Left ventricle myocardium inferior (tissue), 1 donor: ENCODE data around the gene SNAPC2. TPM values are rescaled to one million over a fixed set of nuclear protein-coding genes. Genes with fewer than 3 reads are reported as not detected.
A peak's percentile ranks its signal among the peaks of the same experiment; 100 is the strongest.

ENCODE experiments used
- DNase-seq: peaks from one replicate; pipeline ENCODE4 v3.0.0-alpha.2; 2020
- H3K27ac ChIP-seq: fragments of 200-600 bp; replicated peaks from 2 replicates; pipeline ENCODE4 v1.8.0; 2021
- H3K27me3 ChIP-seq: fragments of 200-600 bp; 2 replicates; pipeline ENCODE4 v1.8.0; 2021; ENCODE audit warnings: low read depth
- H3K36me3 ChIP-seq: fragments of 200-600 bp; 2 replicates; pipeline ENCODE4 v1.8.0; 2021
- H3K4me1 ChIP-seq: fragments of 200-600 bp; 2 replicates; pipeline ENCODE4 v1.8.0; 2021
- H3K4me3 ChIP-seq: fragments of 200-600 bp; 2 replicates; pipeline ENCODE4 v1.8.0; 2021; ENCODE audit warnings: mild to moderate bottlenecking, moderate library complexity
- H3K9me3 ChIP-seq: fragments of 200-600 bp; replicated peaks from 2 replicates; pipeline ENCODE4 v1.8.0; 2021
- CTCF ChIP-seq: fragments of 200-600 bp; IDR thresholded peaks from 2 replicates; pipeline ENCODE4 v1.8.0; 2021; ENCODE audit warnings: antibody characterized with exemption, mild to moderate bottlenecking, borderline replicate concordance
- intact Hi-C: fragments of 100-400 bp; cut with micrococcal nuclease; formaldehyde crosslinking; loops from one replicate; pipeline ENCODE4 v1.11.0; 2022
- total RNA-seq: library from RNA; stranded (reverse); fragmentation: NEBNext Ultra II Directional; extraction: Animal tissue kit (Norgen Biotek cat#: 25700); gene quantifications from one replicate; pipeline ENCODE4 v1.2.1, GENCODE V29; 2021
- donor health status: DM: no; HTN: yes; CAD: no; lungs with severe emphysema.

The SNAPC2 gene
- total RNA-seq, 1 donor from 2014 or later: 9.8 TPM

- intact Hi-C loops: no loop called here
- H3K36me3 ChIP-seq: peaks cover 48% of the 10 kb centered on the region
- DNase-seq: no peak
Measured at GRCh38 chr19:7912697-7913564, 7.2 kb upstream of the SNAPC2 start.

DNA sequence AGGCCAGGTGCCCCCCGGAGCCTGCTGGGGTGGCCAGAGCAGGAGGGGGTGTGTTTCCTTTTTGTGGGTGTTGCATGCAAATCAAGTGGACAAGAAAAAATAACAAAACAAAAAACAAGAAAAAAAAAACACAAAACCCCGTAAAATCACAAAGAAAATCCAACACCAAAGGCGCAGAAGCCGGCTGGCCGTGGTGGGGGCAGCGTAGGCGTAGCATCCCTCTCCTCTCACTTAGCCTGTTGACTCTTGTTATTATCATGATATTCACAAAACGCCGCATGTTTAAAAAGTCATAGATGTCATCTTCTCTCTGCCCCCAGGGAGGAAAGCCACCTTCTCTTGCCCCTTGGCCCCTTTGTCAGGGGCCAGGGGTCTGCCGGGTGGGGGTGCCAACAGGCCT, 6.5 kb upstream of the SNAPC2 start:
- no peaks in the 10 kb centered on the region for H3K9me3 ChIP-seq
- H3K4me1 ChIP-seq: peaks cover 35% of the 10 kb centered on the region
- H3K4me3 ChIP-seq: no peak overlapping the region
- intact Hi-C loops: no loop called here
- H3K36me3 ChIP-seq: peaks cover 48% of the 10 kb centered on the region
- no peak for TF ChIP-seq CTCF
- H3K27me3 ChIP-seq: peaks cover 46% of the 10 kb centered on the region
- H3K27ac ChIP-seq: no peak overlapping the region
- no peak for DNase-seq

More at GRCh38 chr19:7912697-7913564, 7.2 kb upstream of the SNAPC2 start:
- Histone ChIP-seq H3K4me1 (peaks cover 35% of the 10 kb centered on the region), H3K27me3 (peaks cover 39% of the 10 kb centered on the region), H3K27ac (no peak overlapping the region), H3K4me3 (no peak overlapping the region), H3K9me3 (no peaks in the 10 kb centered on the region)
- no peak for TF ChIP-seq CTCF

GRCh38 chr19:7914099-7914498, 6.0 kb upstream of the SNAPC2 start:
- Histone ChIP-seq H3K27ac (no peak overlapping the region), H3K27me3 (peaks cover 50% of the 10 kb centered on the region), H3K4me1 (peaks cover 40% of the 10 kb centered on the region), H3K4me3 (no peak overlapping the region), H3K36me3 (peaks cover 45% of the 10 kb centered on the region), H3K9me3 (no peaks in the 10 kb centered on the region)
- DNase-seq: no peak
- intact Hi-C loops: no loop called here
- TF ChIP-seq CTCF: no peak

DNA sequence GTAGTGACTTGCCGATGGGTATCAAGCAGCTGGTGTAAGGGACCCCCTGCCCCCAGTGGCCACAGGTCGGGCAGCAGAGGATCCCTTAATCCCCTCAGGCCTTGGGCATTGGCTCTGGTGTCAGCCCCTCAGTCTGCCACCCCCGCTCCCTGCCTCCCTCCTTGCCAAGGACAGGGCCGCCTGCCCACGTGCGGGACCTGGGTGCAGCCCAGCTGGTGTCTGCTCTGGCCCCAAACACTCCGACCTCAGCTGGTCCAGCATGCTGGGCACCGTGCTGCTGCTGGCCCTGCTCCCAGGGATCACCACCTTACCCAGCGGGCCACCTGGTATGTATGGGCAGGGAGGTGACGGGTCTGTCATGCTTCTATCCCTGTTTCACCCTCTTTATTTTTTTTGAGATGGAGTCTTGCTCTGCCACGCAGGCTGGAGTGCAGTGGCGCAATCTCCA, 5.5 kb upstream of the SNAPC2 start, which contains the start of gene TGFBR3L:
Gene TGFBR3L, plus strand, starts transcription at position 233 of the 448 bp plus-strand sequence.
- peaks cover 45% of the 10 kb centered on the region for H3K4me1 ChIP-seq
- H3K27ac ChIP-seq: no peak within 1 kb of the TSS
- H3K36me3 ChIP-seq: peaks cover 40% of the 10 kb centered on the region
- TF ChIP-seq CTCF: no peak
- H3K27me3 ChIP-seq: peaks cover 55% of the 10 kb centered on the region
- intact Hi-C loops: no loop called here
- no peak within 1 kb of the TSS for H3K4me3 ChIP-seq
- no peaks in the 10 kb centered on the region for H3K9me3 ChIP-seq
- DNase-seq: no peak

DNA sequence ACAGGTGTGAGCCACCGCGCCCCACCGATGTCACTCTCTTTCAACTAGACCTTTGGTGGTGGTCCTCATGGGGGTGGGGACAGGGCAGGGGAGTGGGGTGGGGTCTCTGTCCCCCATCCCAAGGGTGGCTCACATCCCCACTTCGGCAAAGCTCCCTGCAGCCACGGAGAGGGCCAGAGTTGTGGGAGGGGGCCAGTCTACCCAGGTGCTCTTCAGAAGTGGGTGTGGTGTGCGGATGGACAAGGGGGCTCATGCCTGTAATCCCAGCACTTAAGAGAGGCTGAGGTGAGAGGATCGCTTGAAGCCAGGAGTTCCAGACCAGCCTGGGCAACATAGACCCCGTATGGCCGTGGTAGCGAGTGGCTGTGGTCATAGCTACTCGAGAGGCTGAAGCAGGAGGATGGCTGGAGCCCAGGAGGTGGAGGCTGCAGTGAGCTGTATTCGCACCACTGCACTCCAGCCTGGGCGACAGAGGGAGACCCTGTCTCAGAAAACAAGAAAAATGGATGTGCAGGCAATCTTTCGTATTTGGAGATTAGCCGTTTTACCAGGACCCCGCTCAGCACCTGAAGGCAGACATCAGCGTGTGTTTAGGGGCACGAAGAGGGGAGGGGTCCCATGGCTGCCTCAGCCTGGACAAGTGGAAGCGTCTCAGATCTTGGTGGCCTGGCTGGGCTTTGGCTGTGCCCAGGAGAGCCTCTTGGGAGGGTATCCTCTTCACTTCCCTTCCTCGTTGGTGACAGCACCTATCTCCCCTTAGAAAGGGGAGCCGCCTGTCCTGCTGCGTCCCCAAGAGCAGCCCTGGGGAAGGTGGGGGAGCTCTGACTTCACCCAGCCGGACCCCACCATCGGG, 4.7 kb upstream of the SNAPC2 start:
- Histone ChIP-seq H3K36me3 (peaks cover 32% of the 10 kb centered on the region), H3K27ac (no peak overlapping the region), H3K9me3 (no peaks in the 10 kb centered on the region), H3K27me3 (peaks cover 55% of the 10 kb centered on the region), H3K4me3 (peak overlapping the region; percentile 63), H3K4me1 (peaks cover 49% of the 10 kb centered on the region)
- no peak for DNase-seq
- intact Hi-C loops: no loop called here
- no peak for TF ChIP-seq CTCF
